GM12872 (cell line): ENCODE measurements around the gene PPP3R1.

Experiments used
- TF ChIP-seq, protein P1 (sequence below): IDR thresholded peaks from 3 replicates; pipeline ENCODE4 v1.5.1; 2011; ENCODE audit warnings: low read depth, mild to moderate bottlenecking, low read length, moderate library complexity; ENCODE audit not compliant: insufficient read depth

The PPP3R1 gene

DNA sequence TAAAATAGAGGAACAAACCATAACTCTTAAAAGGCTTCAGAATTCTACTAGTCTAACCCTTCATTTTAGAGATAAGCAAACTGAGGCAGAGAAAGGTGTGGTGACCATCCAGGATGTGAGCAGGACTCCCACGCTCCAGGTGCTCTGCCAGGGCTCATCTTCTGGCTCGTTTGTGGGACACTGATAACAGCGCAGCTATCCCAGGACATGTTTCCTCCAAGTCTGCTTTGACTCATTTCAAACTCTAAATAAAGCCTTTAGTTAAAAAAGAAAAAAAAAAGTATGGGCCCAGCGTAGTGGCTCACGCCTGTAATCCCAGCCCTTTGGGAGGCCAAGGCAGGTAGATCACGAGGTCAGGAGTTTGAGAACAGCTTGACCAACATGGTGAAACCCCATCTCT is 39.0 kb upstream of the PPP3R1 start:
- TF ChIP-seq, protein P1, sequence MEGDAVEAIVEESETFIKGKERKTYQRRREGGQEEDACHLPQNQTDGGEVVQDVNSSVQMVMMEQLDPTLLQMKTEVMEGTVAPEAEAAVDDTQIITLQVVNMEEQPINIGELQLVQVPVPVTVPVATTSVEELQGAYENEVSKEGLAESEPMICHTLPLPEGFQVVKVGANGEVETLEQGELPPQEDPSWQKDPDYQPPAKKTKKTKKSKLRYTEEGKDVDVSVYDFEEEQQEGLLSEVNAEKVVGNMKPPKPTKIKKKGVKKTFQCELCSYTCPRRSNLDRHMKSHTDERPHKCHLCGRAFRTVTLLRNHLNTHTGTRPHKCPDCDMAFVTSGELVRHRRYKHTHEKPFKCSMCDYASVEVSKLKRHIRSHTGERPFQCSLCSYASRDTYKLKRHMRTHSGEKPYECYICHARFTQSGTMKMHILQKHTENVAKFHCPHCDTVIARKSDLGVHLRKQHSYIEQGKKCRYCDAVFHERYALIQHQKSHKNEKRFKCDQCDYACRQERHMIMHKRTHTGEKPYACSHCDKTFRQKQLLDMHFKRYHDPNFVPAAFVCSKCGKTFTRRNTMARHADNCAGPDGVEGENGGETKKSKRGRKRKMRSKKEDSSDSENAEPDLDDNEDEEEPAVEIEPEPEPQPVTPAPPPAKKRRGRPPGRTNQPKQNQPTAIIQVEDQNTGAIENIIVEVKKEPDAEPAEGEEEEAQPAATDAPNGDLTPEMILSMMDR = no peak

DNA sequence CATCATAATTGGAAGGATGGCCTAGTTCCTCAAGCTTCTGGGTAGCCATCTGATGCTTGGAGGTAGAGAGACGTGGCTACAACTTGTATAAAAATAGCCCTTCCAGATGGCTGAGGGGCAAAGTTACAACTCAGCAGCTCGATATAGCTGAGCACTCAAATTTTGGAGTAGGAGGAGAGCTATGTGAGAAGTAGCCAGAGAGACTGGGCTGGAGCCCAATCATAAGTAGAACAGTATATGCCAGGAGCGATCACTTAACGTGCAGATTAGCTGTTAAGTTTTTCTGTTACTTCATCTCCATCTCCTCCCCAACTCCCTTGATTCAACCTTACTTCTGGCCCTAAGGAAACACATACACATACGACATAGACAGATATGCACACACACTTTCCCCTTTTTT is 38.6 kb upstream of the PPP3R1 start:
- TF ChIP-seq, protein P1 = no peak

DNA sequence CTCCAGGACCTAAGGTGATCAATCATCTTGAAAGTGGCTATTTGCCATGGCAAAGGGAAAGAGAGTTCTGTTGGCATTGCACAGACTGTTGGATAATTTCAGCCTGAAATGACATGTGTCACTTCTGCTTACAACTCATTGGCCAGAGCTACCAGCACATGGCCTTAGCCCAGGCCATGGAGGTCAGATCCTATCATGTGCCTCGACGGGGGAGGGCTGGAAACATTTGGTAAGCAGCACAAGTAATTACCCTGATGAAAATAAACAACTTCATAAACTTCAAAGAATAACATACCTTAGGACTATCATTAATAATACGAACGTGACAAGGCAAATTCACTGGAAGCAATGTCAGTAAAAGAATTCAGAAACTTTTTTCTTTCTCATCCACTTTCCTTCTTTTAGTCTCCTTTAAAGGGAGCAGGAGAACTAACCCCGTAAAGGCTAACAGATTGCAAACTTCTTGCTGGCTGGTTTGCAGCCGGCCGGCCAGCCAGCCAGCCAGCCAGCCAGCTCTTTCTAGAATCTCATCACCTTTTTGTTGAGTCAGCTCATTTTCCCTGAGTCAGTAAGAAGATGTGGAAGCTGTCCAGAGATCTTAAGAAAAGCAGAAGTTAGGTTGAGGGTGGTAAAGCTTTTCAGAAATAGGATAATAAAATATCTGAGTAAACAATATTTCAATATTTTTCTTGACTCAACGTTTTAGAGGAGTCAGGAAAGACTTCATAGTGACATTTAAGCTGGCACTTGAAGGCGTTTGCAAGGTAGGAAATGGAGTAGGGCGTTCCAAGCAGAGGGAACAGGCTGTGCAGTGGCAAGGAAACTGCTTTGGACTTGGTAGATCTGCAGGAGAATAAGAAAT is 35.5 kb upstream of the PPP3R1 start:
- TF ChIP-seq, protein P1 = no peak

DNA sequence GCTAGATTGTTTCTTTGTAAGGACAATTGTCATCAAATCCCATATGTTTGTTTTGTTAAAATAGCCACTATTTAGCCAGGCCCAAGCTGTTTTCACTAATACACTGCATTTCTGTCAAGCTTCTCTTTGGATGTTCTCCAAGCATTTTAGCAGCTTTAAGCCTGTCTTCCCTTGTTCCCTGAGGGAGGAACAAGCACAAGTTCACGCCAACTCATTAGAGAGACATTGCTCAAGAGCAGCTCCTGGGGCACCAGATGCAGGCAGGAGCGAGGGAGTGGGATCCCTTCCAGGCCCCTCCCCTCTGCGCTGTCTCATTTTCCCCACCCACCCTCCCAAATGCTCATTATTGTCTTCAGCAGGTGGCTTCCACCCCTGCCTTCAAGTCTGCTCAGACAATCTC is 32.6 kb upstream of the PPP3R1 start:
- TF ChIP-seq, protein P1 = no peak

DNA sequence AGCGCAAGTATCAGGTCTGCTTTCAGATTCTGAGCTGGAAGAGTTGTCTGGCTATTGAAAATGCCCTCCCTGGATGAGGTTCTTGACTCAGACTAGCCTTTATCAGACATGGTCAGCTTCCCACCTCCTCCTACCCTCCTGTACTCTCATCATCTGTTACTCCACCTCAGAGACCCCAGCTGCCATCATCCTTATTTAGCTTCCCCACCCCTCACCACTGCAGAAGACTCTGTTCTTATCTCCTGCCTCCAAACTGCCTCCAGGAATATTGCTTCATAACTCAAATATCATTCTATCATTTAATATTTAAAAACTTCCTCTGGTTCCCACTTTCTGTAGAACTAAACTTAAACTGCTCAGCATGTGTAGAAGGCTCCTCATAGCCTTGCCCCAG is 31.1 kb upstream of the PPP3R1 start:
- TF ChIP-seq, protein P1 = no peak

DNA sequence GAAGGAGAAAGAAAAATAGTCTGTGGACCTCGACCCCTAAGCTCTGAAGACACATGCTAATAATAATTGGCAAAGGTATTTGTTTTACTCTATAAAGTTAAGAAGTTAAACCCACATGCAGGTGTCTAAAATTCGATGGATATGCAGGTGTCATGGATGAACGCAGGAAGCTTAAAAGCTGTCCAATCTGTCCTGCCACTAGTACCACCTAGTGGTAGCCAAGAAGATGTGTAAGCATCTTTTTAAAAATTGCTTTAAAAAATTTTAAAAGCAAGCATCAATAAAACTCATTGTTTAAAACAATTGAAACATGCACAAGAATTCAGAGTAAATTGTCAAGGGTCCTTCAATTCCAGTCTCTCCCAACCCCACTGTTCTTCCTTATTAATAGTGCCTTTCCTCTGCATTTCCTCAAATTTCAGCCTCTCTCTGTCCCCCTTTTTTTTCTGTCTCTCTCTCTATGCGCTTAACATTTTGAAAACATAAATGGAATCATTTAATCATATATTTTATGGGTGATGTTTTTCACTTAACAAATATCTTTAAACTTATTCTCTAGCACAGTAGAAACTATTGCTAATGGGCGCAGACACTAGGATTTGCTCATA is 30.6 kb upstream of the PPP3R1 start:
- TF ChIP-seq, protein P1 = peak; percentile 72

DNA sequence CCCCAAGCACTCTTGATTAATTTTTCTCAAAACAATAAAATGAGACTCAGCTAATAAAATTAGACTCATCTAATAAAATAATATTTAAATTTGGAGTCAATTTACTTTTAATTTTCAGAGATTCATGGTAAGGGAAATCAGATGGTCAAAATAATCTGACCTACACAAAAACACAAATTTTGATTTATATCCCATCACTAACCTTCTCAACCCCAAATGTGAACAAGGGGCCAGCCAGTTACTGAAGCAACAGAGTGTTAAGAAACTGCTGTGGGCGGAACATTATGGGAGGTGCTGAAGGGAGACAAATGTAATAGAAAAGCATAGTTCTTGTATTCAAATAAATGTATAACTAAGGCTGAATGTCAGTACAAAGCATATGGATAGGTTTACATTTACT is 28.5 kb upstream of the PPP3R1 start:
- TF ChIP-seq, protein P1 = no peak
